Neural cell (in vitro differentiated cells): ENCODE results near the gene SOAT1.

Experiments
- EP300 ChIP-seq: fragments of 450-650 bp; conservative IDR thresholded peaks from 2 replicates; pipeline ENCODE4 v1.6.1; 2014; ENCODE audit warnings: antibody characterized with exemption, mild to moderate bottlenecking, moderate library complexity; ENCODE audit not compliant: poor library complexity, severe bottlenecking
- EZH2 ChIP-seq: fragments of 200-600, 300-800 bp; shearing (Covaris generic), sonication (generic); IDR thresholded peaks from 2 replicates; pipeline ENCODE4 v1.6.1; 2014; ENCODE audit warnings: antibody characterized with exemption, low read length, borderline replicate concordance, mild to moderate bottlenecking; ENCODE audit not compliant: insufficient read depth, poor library complexity, severe bottlenecking
- POLR2AphosphoS5 ChIP-seq: IDR thresholded peaks from 2 replicates; pipeline ENCODE4 v1.6.1; 2012
- RAD21 ChIP-seq: fragments of 450-650 bp; conservative IDR thresholded peaks from 2 replicates; pipeline ENCODE4 v1.6.1; 2014; ENCODE audit warnings: antibody characterized with exemption, mild to moderate bottlenecking, moderate library complexity
- REST ChIP-seq: IDR thresholded peaks from 2 replicates; pipeline ENCODE4 v1.6.1; 2012; ENCODE audit warnings: borderline replicate concordance
- SMC3 ChIP-seq: fragments of 450-650 bp; conservative IDR thresholded peaks from 2 replicates; pipeline ENCODE4 v1.6.1; 2014; ENCODE audit warnings: antibody characterized with exemption, mild to moderate bottlenecking, moderate library complexity; ENCODE audit not compliant: poor library complexity
- TF ChIP-seq, protein P1 (sequence below): fragments of 450-650 bp; IDR thresholded peaks from 2 replicates; pipeline ENCODE4 v1.5.1; 2014; ENCODE audit warnings: antibody characterized with exemption, mild to moderate bottlenecking, moderate library complexity; ENCODE audit not compliant: poor library complexity, severe bottlenecking

DNA sequence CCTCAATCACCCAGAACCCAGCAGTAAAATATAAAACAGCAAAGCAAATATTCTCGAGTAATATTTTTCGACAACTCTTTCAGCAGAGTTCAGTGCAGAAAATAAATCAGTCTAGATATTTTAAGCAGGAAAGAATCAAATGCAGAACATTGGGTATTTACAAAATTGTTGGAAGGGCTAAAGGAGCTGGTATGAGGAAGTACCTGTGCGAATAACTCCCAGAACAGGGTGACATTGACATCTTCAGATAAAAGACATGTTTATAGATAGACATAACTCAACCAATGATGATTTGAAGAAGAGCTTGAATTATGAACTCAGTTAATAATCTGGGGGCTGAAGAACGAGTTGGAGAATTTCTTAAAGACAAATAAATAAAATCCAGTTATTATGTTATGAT, 78.6 kb downstream of the SOAT1 start:
- TF ChIP-seq, protein P1, sequence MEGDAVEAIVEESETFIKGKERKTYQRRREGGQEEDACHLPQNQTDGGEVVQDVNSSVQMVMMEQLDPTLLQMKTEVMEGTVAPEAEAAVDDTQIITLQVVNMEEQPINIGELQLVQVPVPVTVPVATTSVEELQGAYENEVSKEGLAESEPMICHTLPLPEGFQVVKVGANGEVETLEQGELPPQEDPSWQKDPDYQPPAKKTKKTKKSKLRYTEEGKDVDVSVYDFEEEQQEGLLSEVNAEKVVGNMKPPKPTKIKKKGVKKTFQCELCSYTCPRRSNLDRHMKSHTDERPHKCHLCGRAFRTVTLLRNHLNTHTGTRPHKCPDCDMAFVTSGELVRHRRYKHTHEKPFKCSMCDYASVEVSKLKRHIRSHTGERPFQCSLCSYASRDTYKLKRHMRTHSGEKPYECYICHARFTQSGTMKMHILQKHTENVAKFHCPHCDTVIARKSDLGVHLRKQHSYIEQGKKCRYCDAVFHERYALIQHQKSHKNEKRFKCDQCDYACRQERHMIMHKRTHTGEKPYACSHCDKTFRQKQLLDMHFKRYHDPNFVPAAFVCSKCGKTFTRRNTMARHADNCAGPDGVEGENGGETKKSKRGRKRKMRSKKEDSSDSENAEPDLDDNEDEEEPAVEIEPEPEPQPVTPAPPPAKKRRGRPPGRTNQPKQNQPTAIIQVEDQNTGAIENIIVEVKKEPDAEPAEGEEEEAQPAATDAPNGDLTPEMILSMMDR = no peak
- TF ChIP-seq EP300 = no peak
- no peak for TF ChIP-seq POLR2AphosphoS5
- no peak for TF ChIP-seq SMC3
- TF ChIP-seq REST = no peak
- no peak for TF ChIP-seq EZH2
- TF ChIP-seq RAD21 = no peak
